Large intestine (tissue), 3 donors: ENCODE results near the gene HIPK1. TPM values are rescaled to one million over a fixed set of nuclear protein-coding genes. Genes with fewer than 3 reads are reported as not detected.
"Not testable (repeated sequence)": the region's sequence is repeated elsewhere in the genome, so short reads cannot be mapped to it uniquely, and the experiment has no call there.

ENCODE experiments used
- DNase-seq, 2 donors: peaks; one replicate each; pipeline versions ENCODE4 v3.0.0 to v3.0.0-alpha.2; 2013
- H3K27ac ChIP-seq: one replicate; pipeline ENCODE4 v1.5.1; 2013; ENCODE audit warnings: low read length
- H3K27me3 ChIP-seq: 2 replicates; pipeline ENCODE4 v1.6.1; 2013; ENCODE audit warnings: low read length; ENCODE audit not compliant: control insufficient read depth, insufficient read depth
- H3K36me3 ChIP-seq: 2 replicates; pipeline ENCODE4 v1.6.1; 2013; ENCODE audit warnings: low read length; ENCODE audit not compliant: control insufficient read depth, insufficient read depth
- H3K4me1 ChIP-seq: one replicate; pipeline ENCODE4 v1.6.1; 2013; ENCODE audit warnings: low read length; ENCODE audit not compliant: control insufficient read depth, insufficient read depth
- H3K4me3 ChIP-seq: one replicate; pipeline ENCODE4 v1.5.1; 2013; ENCODE audit warnings: low read length
- H3K9me3 ChIP-seq: one replicate; pipeline ENCODE4 v1.6.1; 2013; ENCODE audit warnings: mild to moderate bottlenecking, low read depth, low read length, moderate library complexity; ENCODE audit not compliant: control insufficient read depth
- WGBS: methylation state at CpG from one replicate; pipeline ENCODE4 v1.1.5; 2013; ENCODE audit warnings: low lambda C conversion rate; ENCODE audit not compliant: insufficient coverage; 5-methylcytosine and 5-hydroxymethylcytosine counted together
- polyA plus RNA-seq: library from polyadenylated mRNA; unstranded; fragments of 120-200 nt; gene quantifications from one replicate; pipeline ENCODE4 v1.2.1, GENCODE V29; 2013

The HIPK1 gene
- polyA plus RNA-seq, 1 donor = 31.5 TPM

DNA sequence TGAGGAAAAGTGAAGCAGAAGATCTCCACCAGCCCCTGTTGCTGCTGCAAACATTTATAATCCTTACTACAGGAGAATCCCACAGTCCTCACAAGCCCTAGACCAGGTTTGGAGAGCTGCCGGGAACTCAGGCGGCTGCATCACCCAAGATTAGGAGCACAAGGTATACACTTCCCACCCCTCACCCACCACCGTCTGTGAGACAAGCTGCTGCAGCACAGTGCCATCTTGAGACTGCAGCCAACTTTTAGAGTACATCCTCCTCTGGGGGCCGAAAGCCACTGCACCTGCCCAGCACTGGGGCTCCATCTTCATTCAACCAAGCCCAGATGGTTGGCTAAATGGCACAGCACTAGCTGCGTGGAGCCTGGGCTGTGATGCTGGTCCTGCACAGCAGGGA lies 63.9 kb downstream of the HIPK1 start:
- Histone ChIP-seq H3K36me3 (no peaks in the 10 kb centered on the region), H3K4me1 (no peaks in the 10 kb centered on the region)
- WGBS = no CpG with 5 or more reads among the region's 5 CpGs

DNA sequence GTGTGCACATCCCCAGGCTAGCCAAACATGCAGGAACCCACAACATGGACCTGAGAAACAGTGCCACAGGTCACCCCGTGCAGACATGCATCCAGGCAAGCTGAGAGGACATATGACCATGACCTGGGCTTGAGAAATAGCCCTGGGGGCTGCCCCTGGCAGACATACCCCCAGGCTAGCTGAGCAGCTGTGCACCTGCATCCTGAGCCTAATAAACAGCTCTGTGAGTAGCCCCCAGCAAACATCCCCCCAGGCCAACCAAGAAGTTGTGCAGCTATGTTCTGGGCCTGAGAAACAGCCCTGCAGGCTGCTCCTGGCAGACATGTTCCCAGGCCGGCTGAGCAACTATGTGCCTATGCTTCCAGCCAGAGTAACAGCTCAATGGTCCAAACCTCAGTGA lies 64.6 kb downstream of the HIPK1 start:
- no peak overlapping the region for H3K27ac ChIP-seq
- H3K4me1 ChIP-seq = no peaks in the 10 kb centered on the region
- DNase-seq = no peak
- no peaks in the 10 kb centered on the region for H3K27me3 ChIP-seq
- WGBS = no CpG with 5 or more reads among the region's 2 CpGs
- no peak overlapping the region for H3K4me3 ChIP-seq
- no peaks in the 10 kb centered on the region for H3K36me3 ChIP-seq
- H3K9me3 ChIP-seq = peaks cover 8% of the 10 kb centered on the region

More for the DNA sequence above, 63.9 kb downstream of the HIPK1 start:
- H3K27me3 ChIP-seq = no peaks in the 10 kb centered on the region
- H3K27ac ChIP-seq = no peak overlapping the region
- no peak for DNase-seq
- peaks cover 8% of the 10 kb centered on the region for H3K9me3 ChIP-seq
- H3K4me3 ChIP-seq = no peak overlapping the region

DNA sequence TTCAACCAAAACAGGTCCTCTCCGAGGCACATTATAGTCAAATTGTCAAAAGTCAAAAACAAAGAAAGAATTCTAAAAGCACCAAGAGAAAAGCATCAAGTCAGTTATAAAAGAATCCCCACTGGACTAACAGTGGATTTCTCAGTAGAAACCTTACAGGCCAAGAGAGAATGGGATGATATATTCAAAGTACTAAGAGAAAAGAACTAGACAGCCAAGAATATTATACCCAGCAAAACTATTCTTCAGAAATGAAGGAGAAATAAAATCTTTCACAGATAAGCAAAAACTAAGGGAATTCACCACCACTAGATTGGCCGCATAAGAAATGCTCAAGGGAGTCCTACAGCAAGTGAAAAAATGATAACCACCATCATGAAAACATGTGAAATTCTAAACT lies 66.3 kb downstream of the HIPK1 start:
- no peak overlapping the region for H3K4me3 ChIP-seq
- no peaks in the 10 kb centered on the region for H3K27me3 ChIP-seq
- WGBS = 100% methylated on average over 1 of the region's 2 CpGs
- no peak overlapping the region for H3K27ac ChIP-seq
- no peaks in the 10 kb centered on the region for H3K36me3 ChIP-seq
- H3K4me1 ChIP-seq = no peaks in the 10 kb centered on the region
- no peak for DNase-seq
- H3K9me3 ChIP-seq = peaks cover 8% of the 10 kb centered on the region

DNA sequence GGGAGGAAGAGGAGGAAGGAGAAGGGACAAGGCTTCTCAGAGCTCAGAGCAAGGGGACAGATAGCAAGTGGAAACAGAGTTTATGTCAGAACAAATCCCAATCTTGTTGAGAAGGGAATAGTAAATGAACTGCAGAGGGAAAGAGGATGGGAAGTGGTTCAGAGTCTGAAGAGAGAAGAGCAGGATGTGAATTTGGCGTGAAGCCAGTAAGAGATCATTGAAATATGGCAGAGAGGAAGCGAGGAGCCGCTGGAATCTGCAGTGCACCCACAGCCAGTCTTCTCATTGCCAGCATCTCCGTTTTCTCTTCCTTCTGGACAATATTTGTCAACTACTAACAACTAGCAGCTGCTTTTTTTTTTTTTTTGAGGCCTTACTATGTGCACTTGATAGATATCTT lies 69.2 kb downstream of the HIPK1 start:
- Histone ChIP-seq H3K9me3 (peaks cover 8% of the 10 kb centered on the region), H3K4me3 (no peak overlapping the region), H3K27ac (no peak overlapping the region), H3K4me1 (no peaks in the 10 kb centered on the region), H3K27me3 (no peaks in the 10 kb centered on the region), H3K36me3 (no peaks in the 10 kb centered on the region)
- WGBS = 66% methylated on average over 2 of the region's 4 CpGs
- no peak for DNase-seq

DNA sequence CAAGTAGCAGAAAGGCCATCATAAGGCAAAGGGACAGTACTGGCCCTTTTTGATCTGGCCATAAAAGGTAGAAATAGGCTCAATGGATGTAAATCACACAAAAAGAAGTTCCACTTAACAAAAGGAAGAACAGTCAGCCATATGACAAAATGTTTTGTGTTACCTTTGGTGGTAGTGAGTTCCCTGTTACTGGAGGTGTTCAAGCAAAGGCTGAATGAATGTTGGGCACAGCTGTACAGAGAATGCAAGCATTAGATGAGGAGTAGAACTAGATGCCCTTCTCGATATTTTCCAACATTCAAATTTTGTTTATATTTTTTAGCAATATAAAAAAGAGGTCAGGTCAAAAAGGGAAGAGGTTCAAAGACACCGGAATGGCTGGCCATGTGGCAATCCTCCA lies 70.1 kb downstream of the HIPK1 start:
- WGBS = no CpG with 5 or more reads among the region's 2 CpGs
- DNase-seq = no peak
- H3K4me3 ChIP-seq = no peak overlapping the region
- H3K9me3 ChIP-seq = peaks cover 6% of the 10 kb centered on the region
- no peaks in the 10 kb centered on the region for H3K36me3 ChIP-seq
- H3K27me3 ChIP-seq = no peaks in the 10 kb centered on the region
- no peak overlapping the region for H3K27ac ChIP-seq
- no peaks in the 10 kb centered on the region for H3K4me1 ChIP-seq

DNA sequence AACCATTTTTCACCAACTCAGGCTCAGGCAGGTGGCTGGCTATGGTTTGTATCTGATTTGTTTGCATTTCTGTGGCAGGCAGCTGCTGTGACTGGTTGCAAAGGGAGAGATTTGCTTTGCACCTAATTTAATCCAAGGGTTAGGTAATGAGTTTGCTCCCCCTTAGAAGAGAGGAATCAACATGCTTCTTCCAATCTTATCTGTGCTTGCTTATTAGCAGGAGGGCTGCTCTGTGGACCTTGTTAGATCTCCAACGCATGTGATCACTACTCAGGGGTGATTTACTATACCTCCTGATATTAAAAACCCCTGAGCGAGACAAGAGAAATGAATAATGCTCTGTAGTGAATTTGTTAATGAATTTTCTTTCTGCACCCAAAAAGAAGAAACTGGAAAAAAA lies 70.7 kb downstream of the HIPK1 start:
- Histone ChIP-seq H3K4me3 (no peak overlapping the region), H3K9me3 (peaks cover 4% of the 10 kb centered on the region), H3K27ac (no peak overlapping the region), H3K4me1 (no peaks in the 10 kb centered on the region), H3K36me3 (no peaks in the 10 kb centered on the region), H3K27me3 (no peaks in the 10 kb centered on the region)
- WGBS = 29% methylated on average over 2 of the region's 2 CpGs
- DNase-seq = no peak

DNA sequence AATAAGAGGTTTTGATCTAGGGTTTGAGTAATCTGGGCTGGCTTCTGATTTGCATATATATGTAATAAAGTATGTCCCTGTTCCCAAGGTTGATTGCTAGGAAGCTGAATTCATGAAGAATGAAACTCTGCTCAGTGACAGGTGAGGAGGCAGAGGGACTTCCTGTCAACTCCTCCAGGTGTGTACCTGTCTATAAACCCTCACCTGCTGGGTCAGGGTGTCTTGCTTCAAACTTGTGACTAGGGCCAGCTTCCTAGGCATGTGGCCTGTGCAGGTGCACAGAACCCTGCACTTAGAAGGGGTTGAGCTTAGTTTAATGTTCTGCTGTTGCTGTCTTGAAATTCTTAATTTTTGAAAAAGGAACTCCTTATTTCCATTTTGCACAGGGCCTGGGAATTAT lies 71.3 kb downstream of the HIPK1 start:
- peak in 1 of 2 donors; percentile 53 for DNase-seq
- H3K36me3 ChIP-seq = no peaks in the 10 kb centered on the region
- H3K4me3 ChIP-seq = no peak overlapping the region
- H3K4me1 ChIP-seq = no peaks in the 10 kb centered on the region
- H3K27me3 ChIP-seq = no peaks in the 10 kb centered on the region
- H3K9me3 ChIP-seq = no peaks in the 10 kb centered on the region
- no peak overlapping the region for H3K27ac ChIP-seq

DNA sequence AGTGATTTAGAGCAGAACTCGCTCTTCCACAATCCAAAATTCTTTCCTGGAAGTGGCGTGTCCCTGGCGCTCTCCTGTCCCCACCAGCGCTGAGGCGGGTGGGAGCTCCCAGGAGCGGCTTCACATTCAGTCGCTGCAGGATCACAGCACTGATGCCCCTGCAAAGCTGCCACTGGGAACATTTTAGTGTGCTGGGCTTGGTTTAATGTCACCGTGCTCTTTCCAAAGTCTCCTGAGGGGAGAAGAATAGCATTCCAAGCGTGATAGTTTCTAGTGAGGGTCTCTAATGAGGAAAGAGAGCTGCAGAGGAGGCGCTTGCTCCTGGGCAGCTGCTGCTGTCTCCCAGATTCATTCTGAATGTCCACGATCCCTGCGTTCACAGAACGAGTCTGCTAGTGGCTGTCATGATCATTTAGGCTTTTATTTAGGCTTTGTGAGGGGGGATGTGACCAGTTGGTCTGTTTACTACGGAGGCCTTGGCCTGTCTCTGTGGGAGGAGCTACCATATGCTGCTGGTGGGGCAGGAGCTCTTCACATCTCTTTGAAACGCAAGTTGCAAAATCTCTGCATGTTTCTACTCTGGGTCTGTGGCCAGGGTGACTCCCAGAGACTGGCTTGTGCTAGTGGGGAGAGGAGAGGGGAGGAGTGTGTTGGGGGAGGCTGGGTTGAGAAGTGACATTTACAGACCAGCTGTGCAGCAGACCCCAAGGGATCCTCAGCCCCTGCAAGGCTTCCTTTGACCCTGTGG lies 73.5 kb downstream of the HIPK1 start:
- Histone ChIP-seq H3K36me3 (no peaks in the 10 kb centered on the region), H3K4me3 (no peak overlapping the region), H3K27me3 (no peaks in the 10 kb centered on the region), H3K9me3 (no peaks in the 10 kb centered on the region), H3K27ac (no peak overlapping the region), H3K4me1 (no peaks in the 10 kb centered on the region)
- DNase-seq = no peak
- WGBS = no CpG with 5 or more reads among the region's 15 CpGs

DNA sequence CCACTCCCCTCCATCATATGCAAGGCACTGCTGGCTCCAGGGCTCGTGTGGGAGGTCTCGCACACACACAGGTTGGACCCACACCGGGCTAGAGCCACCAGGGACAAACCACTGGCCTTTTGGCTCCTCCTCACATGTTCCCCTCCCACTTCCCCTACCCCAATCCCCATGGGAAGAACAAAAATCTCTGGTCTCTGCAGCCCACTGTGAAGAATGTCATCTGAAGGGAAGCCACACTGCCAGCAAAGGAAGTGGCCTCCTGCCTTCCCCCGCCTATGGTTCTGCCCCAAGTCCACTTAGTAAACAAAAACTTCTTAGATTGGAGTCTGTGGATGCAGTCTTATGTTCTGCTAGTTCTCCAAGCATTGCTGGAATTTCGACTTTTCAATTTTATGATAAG lies 74.3 kb downstream of the HIPK1 start:
- no peaks in the 10 kb centered on the region for H3K27me3 ChIP-seq
- WGBS = no CpG with 5 or more reads among the region's 5 CpGs
- no peak for DNase-seq
- H3K4me1 ChIP-seq = no peaks in the 10 kb centered on the region
- no peak overlapping the region for H3K27ac ChIP-seq
- no peaks in the 10 kb centered on the region for H3K9me3 ChIP-seq
- no peak overlapping the region for H3K4me3 ChIP-seq
- H3K36me3 ChIP-seq = no peaks in the 10 kb centered on the region

DNA sequence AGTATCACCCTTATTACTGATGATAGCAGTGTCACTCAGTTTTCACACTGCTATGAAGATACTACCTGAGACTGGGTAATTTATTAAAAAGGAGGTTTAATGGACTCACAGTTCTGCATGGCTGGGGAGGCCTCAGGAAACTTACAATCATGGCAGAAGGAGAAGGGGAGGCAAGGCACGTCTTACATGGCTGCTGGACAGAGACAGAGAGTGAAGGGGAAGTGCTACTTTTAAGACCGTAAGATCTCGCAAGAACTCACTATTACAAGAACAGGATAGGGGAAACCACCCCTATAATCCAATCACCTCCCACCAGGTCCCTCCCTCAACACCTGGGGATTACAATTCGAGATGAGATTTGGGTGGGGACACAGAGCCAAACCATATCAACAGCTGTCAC lies 77.7 kb downstream of the HIPK1 start:
- not testable (repeated sequence) for H3K27ac ChIP-seq, DNase-seq, H3K4me3 ChIP-seq, H3K36me3 ChIP-seq, H3K9me3 ChIP-seq, H3K4me1 ChIP-seq, H3K27me3 ChIP-seq
- WGBS = no CpG with 5 or more reads among the region's 4 CpGs

DNA sequence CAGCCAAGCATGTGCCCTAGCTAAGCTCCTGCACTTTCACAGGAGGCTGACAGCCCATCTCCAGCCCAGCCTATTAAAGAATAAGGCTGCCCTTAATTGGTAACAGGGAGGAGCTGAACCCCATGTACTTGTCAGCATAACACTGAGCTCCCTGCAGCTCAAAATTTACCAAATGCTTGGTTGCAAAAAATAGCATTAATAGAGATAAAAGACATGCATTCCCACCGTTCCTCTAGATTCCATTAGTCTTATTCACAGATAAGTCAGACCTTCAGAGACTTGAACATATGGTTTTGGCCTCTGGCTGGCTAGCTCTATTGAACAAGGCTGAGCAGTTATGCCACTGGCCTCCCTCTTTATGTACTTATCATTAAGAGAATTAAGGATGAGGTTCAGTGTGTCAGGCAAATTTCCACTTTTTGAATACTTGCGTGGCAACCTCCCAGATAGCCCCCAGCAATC lies 79.4 kb downstream of the HIPK1 start:
- H3K36me3 ChIP-seq = no peaks in the 10 kb centered on the region
- no peak overlapping the region for H3K4me3 ChIP-seq
- no CpG with 5 or more reads among the region's 2 CpGs for WGBS
- DNase-seq = no peak
- no peaks in the 10 kb centered on the region for H3K27me3 ChIP-seq
- H3K4me1 ChIP-seq = no peaks in the 10 kb centered on the region
- no peak overlapping the region for H3K27ac ChIP-seq
- no peaks in the 10 kb centered on the region for H3K9me3 ChIP-seq
